Endothelial cell (in vitro differentiated cells): ENCODE data around the gene TLL2. TPM values are rescaled to one million over a fixed set of nuclear protein-coding genes. Genes with fewer than 3 reads are reported as not detected.
A peak's percentile ranks its signal among the peaks of the same experiment; 100 is the strongest.

ENCODE experiments used
- DNase-seq: peaks from one replicate; pipeline ENCODE4 v3.0.0; 2021; ENCODE audit warnings: low spot score
- H3K27ac Mint-ChIP-seq: one replicate; pipeline ENCODE4 v1.8.0; 2021; ENCODE audit warnings: mixed read lengths, inconsistent platforms; ENCODE audit not compliant: unreplicated experiment
- H3K27me3 Mint-ChIP-seq: one replicate; pipeline ENCODE4 v1.8.0; 2021; ENCODE audit warnings: mild to moderate bottlenecking, moderate library complexity, mixed read lengths, inconsistent platforms; ENCODE audit not compliant: unreplicated experiment
- H3K36me3 Mint-ChIP-seq: one replicate; pipeline ENCODE4 v1.8.0; 2021; ENCODE audit warnings: mild to moderate bottlenecking, low read depth, mixed read lengths, inconsistent platforms; ENCODE audit not compliant: unreplicated experiment
- H3K4me1 Mint-ChIP-seq: one replicate; pipeline ENCODE4 v1.8.0; 2021; ENCODE audit warnings: mild to moderate bottlenecking, mixed read lengths, inconsistent platforms; ENCODE audit not compliant: unreplicated experiment
- H3K4me3 Mint-ChIP-seq: one replicate; pipeline ENCODE4 v1.8.0; 2021; ENCODE audit warnings: mild to moderate bottlenecking, mixed read lengths, inconsistent platforms; ENCODE audit not compliant: unreplicated experiment
- H3K9me3 Mint-ChIP-seq: one replicate; pipeline ENCODE4 v1.8.0; 2021; ENCODE audit warnings: mixed read lengths, inconsistent platforms; ENCODE audit not compliant: unreplicated experiment
- CTCF ChIP-seq: fragments of 200-600 bp; sonication (generic); IDR thresholded peaks from one replicate; pipeline ENCODE4 v1.5.0; 2021; ENCODE audit warnings: antibody characterized with exemption; ENCODE audit not compliant: unreplicated experiment
- total RNA-seq: library from RNA; stranded (reverse); fragmentation: NEBNext Ultra II Directional; extraction: Animal tissue kit (Norgen Biotek cat#: 25700); gene quantifications from one replicate; pipeline ENCODE4 v1.2.1, GENCODE V29; 2021; ENCODE audit not compliant: unreplicated experiment

Gene TLL2
- total RNA-seq, 1 donor from 2014 or later: 0.41 TPM

DNA sequence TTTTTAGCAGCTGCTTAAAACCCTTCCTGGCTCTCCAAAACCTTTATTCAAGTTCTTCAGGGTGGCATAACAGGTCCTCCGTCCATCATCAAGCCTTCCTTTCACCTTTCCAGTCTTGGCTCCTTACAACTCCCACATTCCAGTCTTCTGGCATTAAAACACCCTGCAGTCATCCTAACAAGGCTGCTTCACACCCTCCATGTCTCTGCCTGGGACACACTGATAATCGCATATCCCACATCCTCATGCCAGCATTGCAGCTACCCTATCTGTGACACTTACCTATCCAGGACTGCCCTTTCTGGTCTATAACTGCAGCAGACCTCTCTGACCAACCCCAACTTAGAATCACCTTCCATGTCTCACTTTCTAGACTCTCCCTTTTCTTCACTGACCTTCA lies 2.6 kb upstream of the TLL2 start:
- no peaks in the 10 kb centered on the region for H3K9me3 Mint-ChIP-seq
- no peak for DNase-seq
- H3K36me3 Mint-ChIP-seq: peaks cover 7% of the 10 kb centered on the region
- no peak for TF ChIP-seq CTCF
- H3K4me3 Mint-ChIP-seq: no peak overlapping the region
- peaks cover 11% of the 10 kb centered on the region for H3K4me1 Mint-ChIP-seq
- peaks cover 15% of the 10 kb centered on the region for H3K27me3 Mint-ChIP-seq
- no peak overlapping the region for H3K27ac Mint-ChIP-seq

- H3K27me3 Mint-ChIP-seq: peaks cover 16% of the 10 kb centered on the region
- no peak for DNase-seq
- no peak for TF ChIP-seq CTCF
These were observed 425 bp downstream of the TLL2 start for GRCh38 chr10:96513305-96513697.

GRCh38 chr10:96512524-96513304 lies 1.0 kb downstream of the TLL2 start:
- H3K9me3 Mint-ChIP-seq: no peaks in the 10 kb centered on the region
- peaks cover 16% of the 10 kb centered on the region for H3K27me3 Mint-ChIP-seq

More at GRCh38 chr10:96513305-96513697, 425 bp downstream of the TLL2 start:
- Mint-ChIP-seq H3K4me3 (no peak overlapping the region), H3K36me3 (no peaks in the 10 kb centered on the region), H3K9me3 (no peaks in the 10 kb centered on the region), H3K4me1 (peaks cover 11% of the 10 kb centered on the region), H3K27ac (no peak overlapping the region)

GRCh38 chr10:96511044-96511945 lies 2.4 kb downstream of the TLL2 start:
- H3K9me3 Mint-ChIP-seq: no peaks in the 10 kb centered on the region

More at GRCh38 chr10:96512524-96513304, 1.0 kb downstream of the TLL2 start:
- H3K4me1 Mint-ChIP-seq: peaks cover 11% of the 10 kb centered on the region
- H3K36me3 Mint-ChIP-seq: no peaks in the 10 kb centered on the region
- peak overlapping the region; percentile 85 for H3K4me3 Mint-ChIP-seq
- no peak for TF ChIP-seq CTCF
- H3K27ac Mint-ChIP-seq: no peak overlapping the region
- peak; percentile 38 for DNase-seq

More at GRCh38 chr10:96511044-96511945, 2.4 kb downstream of the TLL2 start:
- peak; percentile 64 for DNase-seq
- H3K36me3 Mint-ChIP-seq: no peaks in the 10 kb centered on the region
- H3K27me3 Mint-ChIP-seq: peaks cover 18% of the 10 kb centered on the region
- no peak overlapping the region for H3K27ac Mint-ChIP-seq
- TF ChIP-seq CTCF: peak; percentile 24
- H3K4me3 Mint-ChIP-seq: no peak overlapping the region
- H3K4me1 Mint-ChIP-seq: peaks cover 11% of the 10 kb centered on the region
